ENCODE measurements around the gene SMARCD1. TPM values are rescaled to one million over a fixed set of nuclear protein-coding genes. Genes with fewer than 3 reads are reported as not detected.

The SMARCD1 gene
- total and polyA plus RNA-seq, 11 donors: 8.5 to 35.7 (median 19.3) TPM

DNA sequence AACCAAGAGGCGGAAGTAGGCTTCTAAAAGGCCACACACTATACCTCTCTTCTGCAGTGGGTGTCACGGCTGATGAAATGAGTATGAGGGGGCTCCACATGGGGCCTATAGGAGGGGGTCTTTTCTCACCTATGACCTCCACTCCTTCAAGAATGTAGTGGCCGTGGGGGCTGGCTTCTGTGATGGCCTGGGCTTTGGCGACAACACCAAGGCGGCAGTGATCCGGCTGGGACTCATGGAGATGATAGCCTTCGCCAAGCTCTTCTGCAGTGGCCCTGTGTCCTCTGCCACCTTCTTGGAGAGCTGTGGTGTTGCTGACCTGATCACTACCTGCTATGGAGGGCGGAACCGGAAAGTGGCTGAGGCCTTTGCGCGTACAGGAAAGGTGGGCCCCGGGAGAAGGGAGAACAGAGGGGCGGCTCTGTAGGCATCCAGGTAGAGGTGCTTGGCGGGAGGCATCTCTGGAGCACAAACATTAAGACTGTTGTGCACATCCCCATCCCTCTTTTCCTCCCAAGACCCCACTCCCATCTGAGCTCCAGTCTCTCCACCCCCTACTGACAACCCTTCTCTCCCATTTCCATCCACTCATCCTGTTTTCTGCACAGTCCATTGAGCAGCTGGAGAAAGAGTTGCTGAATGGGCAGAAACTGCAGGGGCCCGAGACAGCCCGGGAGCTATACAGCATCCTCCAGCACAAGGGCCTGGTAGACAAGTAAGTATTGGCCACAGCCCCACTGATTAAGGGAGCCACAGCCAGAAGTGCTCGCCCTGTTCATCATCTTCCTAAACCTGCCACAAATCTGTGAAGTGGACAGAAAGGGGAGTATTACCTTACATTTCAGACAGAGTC, 22.5 kb downstream of the SMARCD1 start:
- H3K36me3 ChIP-seq: no peaks in the 10 kb centered on the region
- no peaks in the 10 kb centered on the region for H3K9me3 ChIP-seq
- intact Hi-C loops (cut with DNase I): no loop called here
- DNase-seq (no peak), ATAC-seq (no peak)
- WGBS, 4 donors: 93 to 96% (median 94%) methylated on average over 17 of the region's 17 CpGs
- H3K27me3 ChIP-seq: no peaks in the 10 kb centered on the region
- no peak overlapping the region for H3K4me3 ChIP-seq
- H3K27ac ChIP-seq: no peak overlapping the region
- no peak for TF ChIP-seq POLR2A (IDR thresholded peaks at IDR 0.05)
- TF ChIP-seq, protein P1, sequence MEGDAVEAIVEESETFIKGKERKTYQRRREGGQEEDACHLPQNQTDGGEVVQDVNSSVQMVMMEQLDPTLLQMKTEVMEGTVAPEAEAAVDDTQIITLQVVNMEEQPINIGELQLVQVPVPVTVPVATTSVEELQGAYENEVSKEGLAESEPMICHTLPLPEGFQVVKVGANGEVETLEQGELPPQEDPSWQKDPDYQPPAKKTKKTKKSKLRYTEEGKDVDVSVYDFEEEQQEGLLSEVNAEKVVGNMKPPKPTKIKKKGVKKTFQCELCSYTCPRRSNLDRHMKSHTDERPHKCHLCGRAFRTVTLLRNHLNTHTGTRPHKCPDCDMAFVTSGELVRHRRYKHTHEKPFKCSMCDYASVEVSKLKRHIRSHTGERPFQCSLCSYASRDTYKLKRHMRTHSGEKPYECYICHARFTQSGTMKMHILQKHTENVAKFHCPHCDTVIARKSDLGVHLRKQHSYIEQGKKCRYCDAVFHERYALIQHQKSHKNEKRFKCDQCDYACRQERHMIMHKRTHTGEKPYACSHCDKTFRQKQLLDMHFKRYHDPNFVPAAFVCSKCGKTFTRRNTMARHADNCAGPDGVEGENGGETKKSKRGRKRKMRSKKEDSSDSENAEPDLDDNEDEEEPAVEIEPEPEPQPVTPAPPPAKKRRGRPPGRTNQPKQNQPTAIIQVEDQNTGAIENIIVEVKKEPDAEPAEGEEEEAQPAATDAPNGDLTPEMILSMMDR (IDR thresholded peaks at IDR 0.05): no peak
- peaks cover 2 to 52% (median 40%) of the 10 kb centered on the region in 12 donors for H3K4me1 ChIP-seq

- DNase-seq: no peak
- H3K4me3 ChIP-seq: no peak overlapping the region
- no peaks in the 10 kb centered on the region for H3K27me3 ChIP-seq
- no peak for ATAC-seq
- intact Hi-C loops (cut with DNase I): no loop called here
- WGBS, 4 donors: 89 to 100% (median 93%) methylated on average over 3 of the region's 3 CpGs
- H3K4me1 ChIP-seq: peaks cover 2 to 54% (median 42%) of the 10 kb centered on the region in 12 donors
- H3K36me3 ChIP-seq: peaks cover 0 to 1% (median 0%) of the 10 kb centered on the region in 9 donors
- TF ChIP-seq, protein P1 (IDR thresholded peaks at IDR 0.05): no peak
- TF ChIP-seq POLR2A (IDR thresholded peaks at IDR 0.05): no peak
- H3K27ac ChIP-seq: peak overlapping the region; percentile 78 to 100 (median 92)
- H3K9me3 ChIP-seq: no peaks in the 10 kb centered on the region
These were observed 24.2 kb downstream of the SMARCD1 start for GRCh38 chr12:50109319-50109718.

DNA sequence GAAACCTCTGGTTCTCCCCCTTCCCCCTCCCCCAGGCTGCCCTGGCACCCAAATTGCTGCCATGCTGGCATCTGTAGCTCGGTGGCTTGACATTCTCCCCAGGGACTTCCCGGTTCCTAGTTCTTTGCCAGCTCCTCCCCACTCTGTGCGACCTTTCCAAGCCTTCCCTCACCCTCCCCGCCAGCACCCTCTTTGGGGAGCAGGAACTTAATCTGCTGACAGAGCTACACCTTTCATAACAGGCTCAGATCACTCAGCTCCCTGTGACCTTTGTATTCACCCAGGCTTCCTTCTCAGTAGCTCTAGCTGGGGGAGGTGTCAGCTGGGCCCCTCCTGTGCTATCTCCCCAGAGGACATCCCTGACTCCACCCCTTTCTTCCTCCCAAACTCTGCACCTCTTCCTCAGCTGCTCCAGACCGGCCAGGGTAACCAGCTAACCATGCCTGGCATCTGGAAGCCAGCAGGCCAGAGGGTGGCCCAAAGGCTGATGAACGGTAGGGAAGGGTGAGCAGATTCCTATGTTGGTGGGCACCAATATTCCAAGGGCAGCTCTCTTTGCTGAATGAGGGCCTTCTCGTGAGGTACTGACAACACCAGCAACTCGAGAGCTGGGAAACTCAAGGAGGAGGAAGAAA, 25.1 kb downstream of the SMARCD1 start:
- peak overlapping the region; percentile 78 to 100 (median 92) for H3K27ac ChIP-seq
- H3K36me3 ChIP-seq: peaks cover 0 to 8% (median 0%) of the 10 kb centered on the region in 9 donors
- H3K4me1 ChIP-seq: peaks cover 1 to 48% (median 44%) of the 10 kb centered on the region in 12 donors
- no peaks in the 10 kb centered on the region for H3K9me3 ChIP-seq
- H3K4me3 ChIP-seq: peak overlapping the region in 5 of 12 donors; percentile 3 to 99 (median 19)
- intact Hi-C loops (cut with DNase I): loop anchor here in 7 of 10 donors (2.0 to 10.0 kb wide), 4 partner anchors 25 to 65 kb away; partner anchors contain the start of genes CERS5 (in 5 of the 7) and SMARCD1 (in 1 of the 7)
- 27 to 30% (median 29%) methylated on average over 8 of the region's 8 CpGs for WGBS, 4 donors
- no peaks in the 10 kb centered on the region for H3K27me3 ChIP-seq
- DNase-seq: peak; percentile 52 to 77 (median 68)
- no peak for TF ChIP-seq POLR2A (IDR thresholded peaks at IDR 0.05)
- TF ChIP-seq, protein P1 (IDR thresholded peaks at IDR 0.05): no peak
- peak in 3 of 4 donors; percentile 1 to 18 (median 6) for ATAC-seq
